G401 (cell line): ENCODE data around the gene PATZ1. TPM values are rescaled to one million over a fixed set of nuclear protein-coding genes. Genes with fewer than 3 reads are reported as not detected.

Experiments
- DNase-seq: peaks from one replicate; pipeline ENCODE4 v3.0.0-alpha.2; 2015; ENCODE audit warnings: low spot score
- in situ Hi-C: cut with HindIII; loops from 2 replicates; pipeline ENCODE4 v1.10.0; 2016; ENCODE audit warnings: low sequenced_read_pairs, mixed read lengths
- total RNA-seq: library from RNA; depleted of rRNA; stranded (reverse); fragments of >200 nt; shearing (Covaris generic); gene quantifications from 2 replicates; pipeline ENCODE4 v1.2.3, GENCODE V29; 2014

PATZ1 gene
- total RNA-seq, 1 experiment from 2014 or later: 30.8 TPM

DNA sequence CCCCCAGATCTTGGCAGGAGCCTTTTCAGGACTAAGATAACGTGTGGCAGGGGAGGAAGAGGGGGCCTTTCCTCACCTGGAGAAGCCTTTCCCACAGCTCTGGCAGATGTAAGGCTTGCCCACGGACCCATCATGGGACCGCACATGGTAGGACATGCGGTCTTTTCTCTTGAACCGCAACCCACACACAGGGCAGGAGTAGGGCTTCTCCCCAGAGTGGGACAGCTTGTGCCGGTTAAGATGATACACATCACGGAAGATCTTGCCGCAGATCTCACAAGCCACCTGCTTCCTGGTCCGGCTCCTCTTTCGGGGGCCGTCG lies 1.9 kb downstream of the PATZ1 start:
- in situ Hi-C loops: no loop called here
- DNase-seq: no peak

DNA sequence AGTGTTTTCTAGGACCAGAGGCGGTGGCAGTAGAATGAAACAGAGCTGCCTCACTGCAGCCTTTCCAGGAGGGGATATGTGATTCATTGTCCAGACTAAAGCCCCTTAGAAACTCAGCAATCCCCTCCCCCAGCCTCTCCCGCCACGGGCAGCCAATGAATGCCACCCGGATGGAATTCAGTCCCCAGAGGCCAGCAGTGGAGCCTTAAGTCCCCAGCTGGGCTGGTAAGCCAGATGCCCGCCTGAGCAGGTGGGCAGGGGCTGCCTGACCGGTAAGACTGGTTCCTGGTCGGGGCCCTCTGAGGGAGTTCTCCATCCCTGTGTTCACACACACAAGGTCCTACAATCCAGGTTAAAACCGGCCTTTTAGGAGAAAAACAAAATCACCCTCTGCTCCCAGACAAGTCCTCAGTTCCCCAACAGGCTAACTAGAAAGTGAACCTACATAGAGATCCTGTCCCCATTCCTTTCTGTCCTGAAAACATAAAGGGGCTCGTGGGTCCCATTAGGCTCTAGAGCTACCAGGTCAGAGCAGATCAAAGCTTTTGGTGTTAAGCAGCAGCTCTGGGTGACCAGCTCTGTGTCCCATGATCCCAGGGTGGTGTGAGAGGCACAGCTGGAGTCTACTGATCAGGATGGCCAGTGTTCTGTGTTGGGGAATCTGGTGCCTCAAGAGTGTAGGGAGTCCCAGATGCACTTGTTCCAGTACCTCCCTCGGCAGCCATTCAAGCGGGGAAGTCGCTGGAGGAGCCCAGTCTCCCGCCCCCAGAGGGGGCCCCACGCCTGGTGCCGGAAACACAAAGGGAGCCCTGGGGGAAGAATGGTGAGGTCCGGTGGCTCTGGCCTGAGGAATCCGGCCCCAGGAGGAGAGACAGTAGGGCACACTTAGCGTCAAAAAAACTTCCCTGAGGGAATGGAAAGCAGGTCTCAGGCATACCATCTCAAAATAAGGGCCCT lies 2.6 kb downstream of the PATZ1 start:
- peak; percentile 37 for DNase-seq
- in situ Hi-C loops: no loop called here

DNA sequence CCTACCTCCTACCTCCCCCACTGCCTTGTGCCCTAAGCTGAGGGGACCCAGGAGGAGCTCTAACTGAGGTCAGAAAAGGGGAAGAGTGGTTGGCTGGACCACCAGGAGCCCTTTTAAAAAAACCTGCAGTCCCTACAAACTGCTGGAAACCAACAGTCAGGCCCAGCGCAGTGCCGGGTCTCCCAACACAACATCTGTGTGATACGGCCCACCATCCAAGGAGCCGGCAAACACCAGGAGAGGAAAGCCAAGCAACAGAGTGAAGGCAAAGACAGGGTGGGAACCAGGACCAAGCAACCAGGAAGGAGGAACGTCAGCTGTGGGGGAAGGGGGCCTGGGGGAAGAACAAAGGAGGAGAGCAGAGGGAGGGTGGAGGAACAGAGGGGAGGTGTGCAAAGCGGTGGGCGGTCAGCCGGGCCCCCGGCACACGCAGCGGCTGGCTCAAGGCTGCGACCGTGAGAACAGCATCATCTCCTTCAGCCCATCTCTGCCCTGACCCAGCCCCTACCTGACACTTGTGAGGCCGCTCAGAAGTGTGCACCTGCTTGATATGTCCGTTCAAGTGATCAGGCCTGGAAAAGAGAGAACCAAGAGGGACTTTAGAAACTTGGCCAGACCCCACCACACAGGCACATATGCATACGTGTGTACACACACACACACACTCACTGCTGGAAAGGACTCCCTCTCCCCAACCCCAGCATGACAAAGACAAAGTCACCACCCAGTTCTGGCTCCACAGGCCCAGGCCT lies 3.6 kb downstream of the PATZ1 start:
- in situ Hi-C loops: no loop called here
- peak; percentile 36 for DNase-seq

DNA sequence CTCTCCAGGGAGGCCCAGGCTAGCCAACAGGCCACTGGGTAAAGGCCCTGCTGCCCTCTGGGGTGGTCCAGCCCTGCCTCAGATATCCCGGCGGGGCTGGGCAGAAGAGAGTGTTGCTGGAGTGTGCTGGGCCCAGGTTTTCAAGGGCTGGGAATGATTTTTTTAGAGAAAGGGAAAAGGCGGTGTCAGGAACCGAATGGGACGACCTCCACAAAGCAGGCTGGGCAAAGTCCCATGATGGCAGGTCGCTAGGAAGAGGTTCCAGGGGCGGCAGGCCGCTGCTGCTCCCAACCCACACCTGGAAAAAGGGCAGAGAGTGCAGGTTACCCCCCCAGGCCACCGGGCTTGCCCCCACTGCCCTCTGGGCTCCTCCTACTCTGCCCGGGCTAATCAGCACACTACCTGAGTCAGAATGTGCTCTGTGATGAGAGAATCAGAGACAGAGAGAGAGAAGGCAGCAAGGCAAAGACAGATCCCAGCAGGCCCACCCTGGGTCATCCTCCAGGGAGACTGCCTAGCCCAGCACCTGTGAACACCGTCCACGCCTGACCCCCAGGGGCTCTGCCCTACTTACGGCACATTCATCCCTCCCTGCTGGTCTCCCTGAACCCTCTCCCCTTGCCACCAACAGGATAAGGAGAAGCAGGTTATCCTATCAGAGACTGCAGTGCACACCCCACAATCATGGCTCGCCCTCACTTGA lies 4.6 kb downstream of the PATZ1 start:
- no peak for DNase-seq
- in situ Hi-C loops: no loop called here

DNA sequence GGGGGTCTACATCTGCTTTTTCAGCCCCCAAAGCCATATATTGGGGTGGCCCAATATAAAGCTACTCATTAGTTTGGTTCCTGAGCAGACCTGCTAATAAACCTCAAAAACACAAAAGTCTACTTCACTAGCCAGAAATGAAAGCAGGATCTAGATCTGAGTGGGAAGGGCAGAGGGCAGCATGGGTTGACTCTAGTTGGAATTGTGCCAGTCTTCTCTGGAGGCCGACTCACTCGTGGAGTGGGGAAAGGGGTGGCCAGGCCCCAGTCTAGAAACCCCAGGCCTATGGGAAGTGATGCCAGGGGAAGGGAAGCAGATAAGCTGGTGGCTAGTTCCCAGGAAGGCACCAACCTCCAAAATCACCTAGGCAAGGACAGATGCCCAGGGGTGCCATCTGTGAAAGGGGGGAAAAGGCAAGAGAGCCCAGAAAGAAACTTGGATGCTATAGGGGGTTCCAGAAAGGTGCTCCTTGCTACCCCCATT lies 5.3 kb downstream of the PATZ1 start:
- no peak for DNase-seq
- in situ Hi-C loops: no loop called here

DNA sequence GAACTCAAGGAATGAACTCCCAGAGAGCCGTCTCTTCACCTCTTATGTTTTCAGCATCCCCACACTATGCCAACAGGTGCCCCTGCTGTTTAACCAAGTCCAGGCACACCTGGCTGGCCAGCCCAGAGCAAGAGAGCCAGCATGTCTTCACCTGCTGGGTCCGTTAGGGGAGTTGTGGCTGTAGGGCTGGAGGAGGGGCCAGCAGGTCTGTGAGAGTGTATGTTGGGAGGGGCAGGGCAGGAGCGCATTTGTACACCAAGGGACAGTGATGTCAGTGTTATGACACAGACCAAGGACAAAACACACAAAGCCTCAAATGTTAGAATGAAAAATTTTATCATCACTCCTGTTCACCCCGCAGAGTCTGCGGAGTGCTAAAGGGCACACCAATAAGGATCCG lies 5.8 kb downstream of the PATZ1 start:
- DNase-seq: no peak
- in situ Hi-C loops: no loop called here

DNA sequence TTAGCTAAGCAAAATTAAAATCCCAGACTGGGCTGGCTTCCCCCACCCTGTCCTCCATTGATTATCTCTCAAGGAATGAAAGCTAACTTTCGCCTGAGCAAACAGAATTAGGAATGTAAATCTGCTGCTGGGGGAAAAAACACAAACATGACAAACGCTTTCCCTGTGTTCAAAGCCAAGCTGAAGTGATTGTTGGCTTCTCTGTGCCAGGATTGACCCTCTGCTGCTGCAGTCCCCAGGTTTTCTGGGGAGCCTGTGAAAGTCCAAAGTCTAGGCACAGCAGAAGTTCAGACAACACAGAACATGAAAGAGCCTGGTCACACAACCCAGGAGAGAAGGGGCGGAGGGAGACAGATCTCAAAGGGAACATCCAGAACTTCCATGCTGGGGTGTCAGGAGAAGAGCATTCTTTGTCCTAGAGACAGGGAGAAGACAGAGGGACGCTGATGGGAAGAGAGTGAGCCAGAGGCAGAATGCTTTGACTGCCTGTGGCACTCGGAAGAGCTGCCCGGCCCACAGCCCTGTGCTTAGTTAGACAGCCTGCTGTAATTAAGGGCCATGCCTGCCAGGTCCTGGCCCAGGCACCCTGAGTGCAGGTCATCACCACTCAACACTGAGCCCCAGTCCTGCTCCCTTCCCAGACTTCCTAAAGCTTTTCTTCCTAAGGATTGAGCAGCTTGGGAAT lies 6.9 kb downstream of the PATZ1 start:
- DNase-seq: no peak
- in situ Hi-C loops: no loop called here

DNA sequence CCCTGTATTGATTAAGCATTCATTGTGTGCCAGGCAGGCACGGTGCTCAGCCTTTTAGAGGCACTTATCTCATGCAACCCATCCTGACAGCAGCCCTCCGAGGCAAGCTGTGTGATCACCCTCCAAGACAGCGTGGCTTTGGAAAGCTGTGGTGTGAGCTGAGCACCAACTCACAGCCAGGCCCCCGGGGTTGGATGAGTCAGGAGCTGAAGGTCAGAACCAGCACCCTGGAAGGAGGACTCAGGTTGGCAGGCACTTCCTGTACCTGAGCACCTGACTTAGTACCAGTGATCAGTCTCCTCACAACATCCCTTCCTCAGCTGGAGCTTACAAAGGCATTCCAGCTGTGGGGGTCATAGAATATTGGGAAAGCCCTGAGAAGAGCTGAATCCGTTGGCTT lies 9.0 kb downstream of the PATZ1 start:
- in situ Hi-C loops: no loop called here
- no peak for DNase-seq

DNA sequence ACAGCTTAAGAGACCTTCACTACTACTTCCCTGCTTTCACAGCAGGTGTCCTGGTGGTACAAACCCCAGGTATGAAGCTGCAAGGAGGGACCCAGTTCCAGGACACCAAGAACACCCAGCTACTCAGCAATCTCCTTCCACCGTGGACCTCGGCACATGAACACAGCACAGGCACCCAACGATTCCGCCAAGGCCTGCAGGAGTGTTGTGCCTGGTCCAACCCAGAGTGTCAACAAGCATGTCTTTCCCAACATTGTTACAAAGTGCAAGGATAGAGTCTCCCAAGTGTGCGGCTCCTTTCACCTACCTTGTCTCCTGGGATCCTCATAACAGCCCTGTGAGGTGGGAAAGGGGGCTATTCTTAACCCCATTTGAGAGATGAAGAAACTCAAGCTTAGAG lies 11.8 kb downstream of the PATZ1 start:
- no peak for DNase-seq
- in situ Hi-C loops: loop anchor here (5.0 kb wide), 1 partner anchor 37 kb away; no protein-coding TSS in a partner anchor

DNA sequence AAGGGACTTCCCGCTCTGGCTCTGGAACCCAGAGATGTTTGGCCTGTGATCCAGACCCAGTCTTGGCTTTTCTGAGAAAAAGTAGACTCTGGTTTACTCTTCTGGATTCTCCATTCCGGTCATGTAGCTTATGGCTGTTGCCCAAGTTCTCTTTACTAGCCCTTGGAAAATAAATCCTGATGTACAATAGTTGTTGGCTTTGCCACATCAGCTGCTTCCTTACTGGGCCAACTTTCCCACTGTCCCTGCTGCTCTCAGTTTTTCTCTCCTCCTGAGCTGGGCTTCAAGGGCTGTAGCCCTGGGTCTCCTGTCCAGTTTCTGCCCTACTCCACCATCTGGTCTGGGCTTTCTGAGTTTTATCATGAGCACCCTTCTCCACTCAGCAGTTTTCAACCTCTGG lies 12.5 kb downstream of the PATZ1 start:
- DNase-seq: no peak
- in situ Hi-C loops: loop anchor here (5.0 kb wide), 1 partner anchor 36 kb away; no protein-coding TSS in a partner anchor

DNA sequence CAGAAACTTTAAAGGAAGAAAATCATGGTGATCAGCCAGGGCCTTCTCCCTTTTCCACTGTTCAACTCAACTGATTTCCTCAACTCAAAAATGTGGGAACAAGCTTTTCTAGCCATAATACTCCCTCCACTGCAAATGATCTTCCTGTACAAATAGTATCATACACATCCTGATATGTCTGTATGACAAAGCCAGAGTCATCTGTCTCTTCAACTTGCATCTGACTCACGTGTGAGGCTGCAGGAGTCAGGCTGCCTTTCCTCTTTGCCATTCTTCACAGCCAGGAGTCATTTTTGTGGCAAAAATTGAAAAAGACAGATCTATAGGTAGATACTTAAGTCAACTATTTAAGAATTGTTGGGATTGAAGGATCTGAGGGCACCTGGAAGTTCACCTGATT lies 13.3 kb downstream of the PATZ1 start:
- DNase-seq: no peak
- in situ Hi-C loops: loop anchor here (5.0 kb wide), 1 partner anchor 36 kb away; no protein-coding TSS in a partner anchor

DNA sequence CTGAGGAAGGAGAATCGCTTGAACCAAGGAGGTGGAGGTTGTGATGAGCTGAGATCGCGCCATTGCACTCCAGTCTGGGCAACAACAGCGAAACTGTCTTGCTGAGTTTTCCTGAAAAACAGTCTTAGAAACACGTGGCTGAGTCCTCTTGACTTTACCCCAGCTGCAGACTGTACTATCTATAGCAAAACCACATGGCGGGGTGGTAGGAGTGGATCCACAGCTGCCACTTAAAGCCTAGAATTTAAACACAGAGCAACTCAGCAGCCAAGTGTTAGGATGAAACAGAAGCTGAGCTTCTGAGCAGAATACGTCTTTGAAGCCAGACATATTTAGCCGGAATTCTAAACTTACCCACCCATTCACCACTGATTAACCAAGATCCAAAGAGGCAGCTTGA lies 14.1 kb downstream of the PATZ1 start:
- no peak for DNase-seq
- in situ Hi-C loops: loop anchor here (5.0 kb wide), 1 partner anchor 35 kb away; no protein-coding TSS in a partner anchor

DNA sequence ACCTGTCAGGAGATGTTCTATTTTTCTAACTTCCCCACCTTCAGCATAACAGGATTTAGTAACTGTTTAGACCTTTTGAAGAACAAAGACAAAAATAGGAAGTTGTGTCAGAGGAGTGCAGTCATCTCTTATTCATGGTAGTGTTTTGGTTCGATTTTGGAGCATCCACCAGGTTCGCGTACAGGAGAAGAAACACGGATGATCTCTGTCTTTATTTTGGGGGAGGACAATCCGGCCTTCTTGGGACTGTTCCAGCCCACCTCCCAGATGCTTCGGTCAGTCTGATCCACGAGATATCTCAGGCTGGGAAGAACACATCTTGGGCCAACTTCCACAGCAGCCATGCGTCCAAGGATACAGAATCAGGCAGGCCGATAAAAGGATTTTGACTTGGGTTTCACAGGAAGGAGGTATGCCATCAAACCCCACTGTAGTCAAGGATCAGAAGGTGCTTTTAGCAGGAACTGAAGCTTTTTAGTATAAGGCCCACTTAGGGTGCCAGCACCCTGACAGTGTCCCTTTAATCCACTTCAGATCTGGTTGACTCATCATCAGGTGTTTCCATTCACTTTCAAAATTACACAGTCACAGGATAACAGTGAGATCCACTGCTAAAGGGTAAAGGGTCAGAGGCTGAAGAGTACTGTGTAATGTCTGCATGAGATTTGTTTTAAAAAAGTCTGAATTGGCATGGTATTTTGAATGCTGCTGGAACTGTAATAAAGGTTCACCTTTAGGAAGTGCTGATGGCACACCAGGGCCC lies 16.5 kb downstream of the PATZ1 start:
- no peak for DNase-seq
- in situ Hi-C loops: loop anchor here (5.0 kb wide), 1 partner anchor 32 kb away; no protein-coding TSS in a partner anchor

DNA sequence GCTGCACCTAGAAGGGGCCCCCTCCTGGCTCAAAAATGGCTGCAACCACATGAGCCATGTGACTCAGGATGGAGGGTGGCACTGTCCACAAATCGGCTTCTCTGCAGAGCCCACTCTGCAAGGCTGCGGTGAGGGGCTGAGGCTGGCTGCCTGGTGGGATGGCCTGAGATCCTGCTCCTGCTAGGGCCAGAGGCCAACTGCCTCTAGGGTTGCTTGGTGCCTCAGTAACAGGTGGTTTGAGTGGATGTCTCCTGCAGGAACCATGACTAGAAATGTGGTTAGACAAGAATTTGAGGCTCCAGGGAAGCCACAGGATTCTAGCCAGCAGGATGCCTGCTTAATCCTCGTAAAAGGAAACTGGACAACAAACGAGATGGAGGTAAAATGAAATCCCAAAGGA lies 17.1 kb downstream of the PATZ1 start:
- in situ Hi-C loops: no loop called here
- DNase-seq: no peak

DNA sequence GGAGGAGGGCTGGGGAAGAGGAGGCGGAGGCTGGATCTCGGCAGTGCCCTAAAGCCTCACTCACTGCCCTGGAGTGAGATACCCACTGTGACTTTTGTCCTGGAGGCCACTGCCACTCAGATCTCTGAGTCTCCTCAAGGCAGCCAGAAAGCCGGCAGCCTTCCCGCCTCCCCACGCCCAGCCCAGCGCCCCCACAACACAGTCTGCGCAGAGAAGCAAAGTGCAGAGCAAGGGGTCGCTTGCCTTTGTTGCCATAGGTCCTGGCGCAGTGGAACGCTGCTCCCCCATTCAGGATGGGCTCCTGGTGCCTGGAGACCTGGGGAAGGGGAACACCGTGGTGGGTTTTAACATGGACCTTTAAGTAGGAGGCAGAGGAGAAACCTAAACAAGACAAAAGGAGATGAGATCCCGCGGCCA lies 17.6 kb downstream of the PATZ1 start:
- no peak for DNase-seq
- in situ Hi-C loops: no loop called here

DNA sequence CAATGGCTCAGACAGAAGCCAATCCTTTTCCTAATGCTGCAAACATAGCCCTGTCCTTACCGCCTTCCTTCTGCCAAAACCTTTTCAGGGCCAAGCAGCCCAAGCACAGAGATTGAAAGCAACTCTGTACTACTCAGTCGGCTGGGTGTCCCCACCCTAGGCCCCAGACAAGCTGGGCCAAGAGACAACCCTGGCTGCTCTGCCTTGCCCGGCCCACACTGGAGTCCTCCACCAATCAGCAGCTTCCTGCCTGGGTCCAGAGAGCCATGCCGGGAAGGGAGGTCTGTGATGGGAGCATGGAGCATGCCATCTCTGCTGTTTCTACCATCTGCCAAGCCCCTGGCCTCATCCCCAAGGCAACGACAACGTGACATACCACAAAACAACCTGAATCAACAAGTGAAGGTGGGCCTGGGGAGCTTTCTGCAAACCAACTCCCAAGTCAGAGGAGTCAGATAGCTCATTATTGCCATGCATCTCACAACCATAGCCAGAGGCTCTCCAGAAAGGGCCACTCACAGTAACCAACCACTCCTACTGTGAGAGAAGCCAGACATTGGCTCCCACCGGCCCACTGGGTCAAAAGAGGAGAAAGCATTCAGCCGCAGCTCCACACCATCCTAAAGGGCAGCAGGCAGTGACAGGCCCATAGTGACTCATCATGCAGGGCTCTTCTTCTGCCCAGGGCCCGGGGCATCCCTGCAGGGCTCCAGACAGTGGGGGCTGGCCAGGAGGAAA lies 18.2 kb downstream of the PATZ1 start:
- DNase-seq: no peak
- in situ Hi-C loops: no loop called here

DNA sequence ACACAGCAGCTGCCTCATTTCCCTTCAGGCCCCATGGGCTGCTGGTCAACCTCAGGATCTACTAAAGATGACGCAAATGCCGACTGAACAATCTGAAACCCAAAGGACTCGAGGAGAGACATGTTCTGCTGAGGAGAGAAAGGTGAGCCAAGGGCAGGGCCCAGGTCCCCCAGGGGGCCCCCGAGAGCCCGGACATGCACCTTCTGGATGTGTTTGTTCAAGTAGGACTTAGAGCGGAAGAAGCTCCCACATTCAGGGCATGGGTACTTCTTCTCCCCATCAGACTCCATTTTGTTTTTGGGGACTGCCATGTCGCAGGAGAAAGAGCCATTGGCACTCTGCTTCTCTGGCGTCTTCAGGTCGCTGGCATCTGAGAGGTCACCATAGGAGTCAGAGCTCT lies 19.3 kb downstream of the PATZ1 start:
- in situ Hi-C loops: no loop called here
- DNase-seq: no peak
